GM23338 (cell line): ENCODE results near the gene PRC1. TPM values are rescaled to one million over a fixed set of nuclear protein-coding genes. Genes with fewer than 3 reads are reported as not detected.

Experiments used
- ATAC-seq: fragments of 200-7000 bp; cut with Tn5 transposase; 3 replicates; pipeline ENCODE4 v1.9.1; 2020
- DNase-seq: peaks from one replicate; pipeline ENCODE4 v3.0.0-alpha.2; 2015; ENCODE audit warnings: low spot score
- H2AFZ ChIP-seq: fragments of 200-600 bp; sonication (generic); 2 replicates; pipeline ENCODE4 v1.8.0; 2016; ENCODE audit warnings: antibody characterized with exemption, mild to moderate bottlenecking, moderate library complexity
- H3F3A ChIP-seq: fragments of 200-600 bp; sonication (generic); replicated peaks from 2 replicates; pipeline ENCODE4 v1.8.0; 2017; ENCODE audit warnings: antibody characterized with exemption, mixed run types, low read depth
- H3K27ac ChIP-seq: fragments of 200-600 bp; sonication (generic); 2 replicates; pipeline ENCODE4 v1.6.1; 2016; ENCODE audit warnings: low read depth
- H3K27me3 ChIP-seq: fragments of 200-600 bp; sonication (generic); 2 replicates; pipeline ENCODE4 v1.8.0; 2016; ENCODE audit warnings: mild to moderate bottlenecking, mixed run types, moderate library complexity; ENCODE audit not compliant: insufficient read depth
- H3K36me3 ChIP-seq: fragments of 200-600 bp; sonication (generic); 2 replicates; pipeline ENCODE4 v1.8.0; 2016; ENCODE audit warnings: mild to moderate bottlenecking; ENCODE audit not compliant: insufficient read depth
- H3K4me1 ChIP-seq: fragments of 200-600 bp; sonication (generic); 2 replicates; pipeline ENCODE4 v1.8.0; 2016; ENCODE audit warnings: mild to moderate bottlenecking, moderate library complexity; ENCODE audit not compliant: insufficient read depth
- H3K4me2 ChIP-seq: fragments of 200-600 bp; sonication (generic); 2 replicates; pipeline ENCODE4 v1.7.1; 2017; ENCODE audit warnings: mixed run types
- H3K4me3 ChIP-seq: fragments of 200-600 bp; sonication (generic); 2 replicates; pipeline ENCODE4 v1.6.1; 2016; ENCODE audit warnings: mixed run types
- H3K79me2 ChIP-seq: fragments of 200-600 bp; sonication (generic); replicated peaks from 2 replicates; pipeline ENCODE4 v1.8.0; 2017; ENCODE audit warnings: mild to moderate bottlenecking; ENCODE audit not compliant: insufficient read depth
- H3K9me2 ChIP-seq: fragments of 200-600 bp; sonication (generic); 2 replicates; pipeline ENCODE4 v1.8.0; 2017; ENCODE audit not compliant: insufficient read depth
- H4K20me1 ChIP-seq: fragments of 200-600 bp; sonication (generic); replicated peaks from 2 replicates; pipeline ENCODE4 v1.8.0; 2017; ENCODE audit warnings: mild to moderate bottlenecking; ENCODE audit not compliant: insufficient read depth
- H3K27ac Mint-ChIP-seq: 2 replicates; pipeline ENCODE4 v1.8.0; 2020; ENCODE audit warnings: inconsistent platforms, mild to moderate bottlenecking, moderate library complexity, mixed read lengths
- H3K27me3 Mint-ChIP-seq: 3 replicates; pipeline ENCODE4 v1.8.0; 2022; ENCODE audit warnings: low read depth, mild to moderate bottlenecking, moderate library complexity, mixed read lengths, inconsistent platforms; ENCODE audit not compliant: insufficient read depth, poor library complexity
- H3K36me3 Mint-ChIP-seq: 3 replicates; pipeline ENCODE4 v1.8.0; 2021; ENCODE audit warnings: low read depth, mild to moderate bottlenecking, inconsistent platforms, moderate library complexity, mixed read lengths
- H3K4me1 Mint-ChIP-seq: 3 replicates; pipeline ENCODE4 v1.8.0; 2020; ENCODE audit warnings: mild to moderate bottlenecking, inconsistent platforms, mixed read lengths
- H3K4me3 Mint-ChIP-seq: 3 replicates; pipeline ENCODE4 v1.8.0; 2021; ENCODE audit warnings: moderate library complexity, mild to moderate bottlenecking, inconsistent platforms, mixed read lengths
- H3K9me3 Mint-ChIP-seq: 3 replicates; pipeline ENCODE4 v1.8.0; 2020; ENCODE audit warnings: moderate library complexity, mild to moderate bottlenecking, inconsistent platforms, mixed read lengths
- CTCF ChIP-seq, 2 experiments: fragments of 200-600 bp in 1 of 2; sonication (generic) in 1 of 2; conservative IDR thresholded peaks; 2 replicates each; pipeline versions ENCODE4 v1.5.1 to v1.6.1; 2016 to 2017; ENCODE audit warnings: antibody characterized with exemption in 2 of 2, low read depth in 2 of 2, mild to moderate bottlenecking in 2 of 2, moderate library complexity in 1 of 2
- ETS1 ChIP-seq: IDR thresholded peaks from 2 replicates; pipeline ENCODE4 v1.6.1; 2016; ENCODE audit warnings: antibody characterized with exemption
- EZH2 ChIP-seq: fragments of 200-600 bp; sonication (generic); IDR thresholded peaks from one replicate; pipeline ENCODE4 v1.8.0; 2017; ENCODE audit warnings: antibody characterized with exemption, mild to moderate bottlenecking, low read depth; ENCODE audit not compliant: unreplicated experiment
- EZH2phosphoT487 ChIP-seq: fragments of 200-600 bp; sonication (generic); IDR thresholded peaks from one replicate; pipeline ENCODE4 v1.8.1; 2018; ENCODE audit warnings: antibody characterized with exemption; ENCODE audit not compliant: unreplicated experiment
- POLR2AphosphoS5 ChIP-seq: IDR thresholded peaks from 2 replicates; pipeline ENCODE4 v1.6.1; 2016; ENCODE audit warnings: antibody characterized with exemption, low read depth
- STAT1 ChIP-seq: IDR thresholded peaks from one replicate; pipeline ENCODE4 v1.6.1; 2016; ENCODE audit warnings: antibody characterized with exemption; ENCODE audit not compliant: unreplicated experiment
- ZNF114 ChIP-seq: fragments of 250-450 bp; sonication (Bioruptor Pico); IDR thresholded peaks from 2 replicates; pipeline ENCODE4 v1.5.0; 2020; ENCODE audit warnings: mild to moderate bottlenecking, moderate library complexity
- ZNF462 ChIP-seq: fragments of 250-450 bp; sonication (Bioruptor Pico); IDR thresholded peaks from 2 replicates; pipeline ENCODE4 v1.5.0; 2020; ENCODE audit warnings: mild to moderate bottlenecking, moderate library complexity
- polyA plus RNA-seq: library from polyadenylated mRNA; unstranded; fragments of >200 nt; fragmentation: Nextera tagmentation; extraction: Ambion mirVana; gene quantifications from 2 replicates; pipeline ENCODE4 v1.2.1, GENCODE V29; 2016
- total RNA-seq: library from RNA; depleted of rRNA; stranded (reverse); fragments of >200 nt; shearing (Covaris generic); gene quantifications from 2 replicates; pipeline ENCODE4 v1.2.3, GENCODE V29; 2014

The PRC1 gene
- total and polyA plus RNA-seq, 2 experiments from 2014 or later: 102 to 150 TPM

- no peaks in the 10 kb centered on the region for H3K36me3 Mint-ChIP-seq
- Histone ChIP-seq H3K4me3 (no peak overlapping the region), H3K9me2 (no peaks in the 10 kb centered on the region), H3K79me2 (no peaks in the 10 kb centered on the region), H3F3A (no peaks in the 10 kb centered on the region), H3K27ac (no peak overlapping the region), H3K36me3 (no peaks in the 10 kb centered on the region), H2AFZ (no peak overlapping the region), H3K4me2 (no peak overlapping the region), H3K4me1 (no peaks in the 10 kb centered on the region), H4K20me1 (no peaks in the 10 kb centered on the region), H3K27me3 (no peaks in the 10 kb centered on the region)
- H3K27ac Mint-ChIP-seq: no peak overlapping the region
- TF ChIP-seq POLR2AphosphoS5: no peak
- no peak for TF ChIP-seq STAT1
- no peak for TF ChIP-seq ZNF462
- no peak for TF ChIP-seq ZNF114 (CRISPR knock-in tag)
- ATAC-seq: no peak
- no peak for DNase-seq
- H3K9me3 Mint-ChIP-seq: no peaks in the 10 kb centered on the region
- H3K4me3 Mint-ChIP-seq: no peak overlapping the region
- no peaks in the 10 kb centered on the region for H3K27me3 Mint-ChIP-seq
- H3K4me1 Mint-ChIP-seq: peaks cover 4% of the 10 kb centered on the region; the same call in 2 of the 3 replicates
Observed at GRCh38 chr15:91027677-91028076, 33.3 kb upstream of the PRC1 start.

- no peak overlapping the region for H3K27ac Mint-ChIP-seq
- Histone ChIP-seq H3F3A (0 out of 2 replicates have a peak, but pooled peaks cover 3% of the 10 kb centered on the region), H3K27me3 (no peaks in the 10 kb centered on the region), H3K4me2 (no peak overlapping the region), H3K36me3 (no peaks in the 10 kb centered on the region), H2AFZ (no peak overlapping the region), H4K20me1 (no peaks in the 10 kb centered on the region), H3K9me2 (no peaks in the 10 kb centered on the region), H3K4me3 (no peak overlapping the region), H3K27ac (no peak overlapping the region), H3K79me2 (peaks cover 21% of the 10 kb centered on the region), H3K4me1 (peaks cover 8% of the 10 kb centered on the region)
- H3K36me3 Mint-ChIP-seq: no peaks in the 10 kb centered on the region
- H3K27me3 Mint-ChIP-seq: peaks cover 6% of the 10 kb centered on the region
- DNase-seq (no peak), ATAC-seq (no peak)
- TF ChIP-seq POLR2AphosphoS5 (no peak), EZH2phosphoT487 (no peak), CTCF (conservative IDR thresholded peaks at IDR 0.05; ENCODE audit: low read depth in 2 of 2) (no peak), STAT1 (no peak), EZH2 (no peak), ETS1 (no peak)
- no peaks in the 10 kb centered on the region for H3K9me3 Mint-ChIP-seq
- no peak overlapping the region for H3K4me3 Mint-ChIP-seq
- H3K4me1 Mint-ChIP-seq: peaks cover 12% of the 10 kb centered on the region
Observed at GRCh38 chr15:91023720-91024119, 29.4 kb upstream of the PRC1 start.
